Naive thymus-derived CD4-positive, alpha-beta T cell (primary cell): Measurements from ENCODE around the gene GRK5. TPM values are rescaled to one million over a fixed set of nuclear protein-coding genes. Genes with fewer than 3 reads are reported as not detected.

Experiments
- ATAC-seq: fragments of 150-1000 bp; cut with Tn5 transposase; 2 replicates; pipeline ENCODE4 v1.10.0; 2021; ENCODE audit warnings: mild to moderate bottlenecking, moderate library complexity
- CTCF ChIA-PET: fragments of 350-600 bp; sonication (Branson Sonifier 250); formaldehyde crosslinking; loops from one replicate; lab custom pipeline; 2021; ENCODE audit warnings: antibody characterized with exemption; lab: Charles Lee
- POLR2A ChIA-PET: fragments of 350-600 bp; sonication (Branson Sonifier 250); formaldehyde crosslinking; loops from one replicate; lab custom pipeline; 2021; ENCODE audit warnings: antibody characterized with exemption, inconsistent platforms; lab: Charles Lee
- DNase-seq, 9 donors: peaks; one replicate each; pipeline versions ENCODE4 v3.0.0 to v3.0.0-alpha.2; 2020 to 2022; ENCODE audit warnings: mixed read lengths in 1 of 9
- H3K27ac ChIP-seq: one replicate; pipeline ENCODE4 v1.7.0; 2013; ENCODE audit warnings: mild to moderate bottlenecking, low read depth, low read length, moderate library complexity
- H3K27me3 ChIP-seq, 2 donors: one replicate each; pipeline ENCODE4 v1.7.0; 2013; ENCODE audit warnings: low read length in 2 of 2, mild to moderate bottlenecking in 2 of 2, moderate library complexity in 2 of 2; ENCODE audit not compliant: control insufficient read depth in 2 of 2, insufficient read depth in 2 of 2
- H3K36me3 ChIP-seq, 3 experiments: 1 replicate in 2 of 3; 2 replicates in 1 of 3; pipeline ENCODE4 v1.7.0; 2013; ENCODE audit warnings: low read length in 3 of 3, mild to moderate bottlenecking in 3 of 3, moderate library complexity in 1 of 3; ENCODE audit not compliant: insufficient read depth in 3 of 3, control insufficient read depth in 2 of 3
- H3K4me1 ChIP-seq, 2 donors: one replicate each; pipeline ENCODE4 v1.7.0; 2013; ENCODE audit warnings: low read length in 2 of 2, mild to moderate bottlenecking in 2 of 2, moderate library complexity in 1 of 2; ENCODE audit not compliant: control insufficient read depth in 2 of 2, insufficient read depth in 2 of 2
- H3K4me3 ChIP-seq: 2 replicates; pipeline ENCODE4 v1.7.0; 2013; ENCODE audit warnings: mild to moderate bottlenecking, low read length
- H3K9me3 ChIP-seq, 3 experiments: 1 replicate in 2 of 3; 2 replicates in 1 of 3; pipeline ENCODE4 v1.7.0; 2013; ENCODE audit warnings: low read length in 3 of 3; ENCODE audit not compliant: control insufficient read depth in 2 of 3
- H3K27ac Mint-ChIP-seq, 9 donors: one replicate each; pipeline ENCODE4 v1.8.0; 2020 to 2022; ENCODE audit warnings: mixed read lengths in 9 of 9, mild to moderate bottlenecking in 8 of 9, moderate library complexity in 5 of 9, inconsistent platforms in 2 of 9
- H3K27me3 Mint-ChIP-seq, 5 donors: one replicate each; pipeline ENCODE4 v1.8.0; 2021 to 2022; ENCODE audit warnings: mixed read lengths in 5 of 5, mild to moderate bottlenecking in 1 of 5
- H3K36me3 Mint-ChIP-seq, 5 donors: one replicate each; pipeline ENCODE4 v1.8.0; 2020 to 2022; ENCODE audit warnings: mixed read lengths in 5 of 5, mild to moderate bottlenecking in 3 of 5, inconsistent platforms in 1 of 5
- H3K4me1 Mint-ChIP-seq, 7 donors: one replicate each; pipeline ENCODE4 v1.8.0; 2020 to 2022; ENCODE audit warnings: mixed read lengths in 7 of 7, mild to moderate bottlenecking in 3 of 7, inconsistent platforms in 1 of 7
- H3K4me3 Mint-ChIP-seq, 10 donors: one replicate each; pipeline ENCODE4 v1.8.0; 2020 to 2022; ENCODE audit warnings: mild to moderate bottlenecking in 10 of 10, mixed read lengths in 10 of 10, moderate library complexity in 6 of 10, inconsistent platforms in 2 of 10
- H3K9me3 Mint-ChIP-seq, 11 donors: one replicate each; pipeline ENCODE4 v1.8.0; 2020 to 2022; ENCODE audit warnings: mixed read lengths in 11 of 11, mild to moderate bottlenecking in 4 of 11, inconsistent platforms in 1 of 11, moderate library complexity in 1 of 11
- intact Hi-C, 2 donors: fragments of 100-400 bp; cut with micrococcal nuclease; formaldehyde crosslinking; loops; one replicate each; pipeline ENCODE4 v1.15.1; 2023
- polyA plus RNA-seq, 2 donors: library from polyadenylated mRNA; unstranded; fragments of 300-500 nt; fragmentation: Illumina TruSeq; gene quantifications; one replicate each; pipeline ENCODE4 v1.2.3, GENCODE V29; 2021
- total RNA-seq, 6 experiments: library from RNA in 5 of 6; stranded (reverse) in 5 of 6; gene quantifications; 1 replicate in 5 of 6; 2 replicates in 1 of 6; pipeline ENCODE4 v1.2.3 and lab custom pipeline; 2021 to 2026

The GRK5 gene
- total and polyA plus RNA-seq, 7 experiments from 2014 or later: 16.4 to 45.2 (median 30.3) TPM

DNA sequence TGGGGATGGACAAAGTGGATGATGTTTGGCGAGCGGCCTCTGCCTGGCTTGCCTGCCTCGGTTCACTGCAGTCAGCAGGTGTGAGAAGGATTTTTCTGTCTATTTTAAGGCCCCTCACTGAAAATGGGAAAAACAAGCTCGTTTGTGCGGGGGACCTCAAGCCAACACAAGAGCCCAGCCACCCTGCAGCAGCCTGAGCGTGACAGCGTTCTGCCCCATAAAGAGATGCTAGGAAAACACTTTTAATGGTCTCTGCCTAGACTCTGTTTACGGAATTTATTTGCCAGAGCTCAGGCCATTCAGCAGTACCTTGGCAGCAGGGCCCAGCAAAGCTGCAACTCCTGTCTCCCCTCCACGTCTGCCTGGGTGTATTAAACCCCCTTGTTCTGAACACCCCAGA lies 131.7 kb downstream of the GRK5 start:
- Histone ChIP-seq H3K9me3 (no peaks in the 10 kb centered on the region), H3K4me1 (no peaks in the 10 kb centered on the region), H3K4me3 (no peak overlapping the region), H3K27ac (no peak overlapping the region), H3K36me3 (peaks cover 0 to 14% (median 0%) of the 10 kb centered on the region in 3 experiments), H3K27me3 (no peaks in the 10 kb centered on the region)
- intact Hi-C loops: no loop called here
- POLR2A ChIA-PET: interaction anchor here (1.2 to 1.3 kb wide), 2 partner anchors 10 to 33 kb away, joined by 3 read pairs; no protein-coding TSS in a partner anchor
- H3K9me3 Mint-ChIP-seq: peaks cover 0 to 2% (median 0%) of the 10 kb centered on the region in 11 donors
- CTCF ChIA-PET: interaction anchor here (0.8 kb wide), 1 partner anchor 132 kb away, joined by 6 read pairs; the partner anchor contains the start of gene GRK5
- no peaks in the 10 kb centered on the region for H3K27me3 Mint-ChIP-seq
- H3K4me1 Mint-ChIP-seq: peaks cover 22 to 46% (median 30%) of the 10 kb centered on the region in 7 donors
- peaks cover 0 to 58% (median 34%) of the 10 kb centered on the region in 5 donors for H3K36me3 Mint-ChIP-seq
- no peak overlapping the region for H3K4me3 Mint-ChIP-seq
- H3K27ac Mint-ChIP-seq: no peak overlapping the region
- ATAC-seq: no peak
- no peak for DNase-seq

DNA sequence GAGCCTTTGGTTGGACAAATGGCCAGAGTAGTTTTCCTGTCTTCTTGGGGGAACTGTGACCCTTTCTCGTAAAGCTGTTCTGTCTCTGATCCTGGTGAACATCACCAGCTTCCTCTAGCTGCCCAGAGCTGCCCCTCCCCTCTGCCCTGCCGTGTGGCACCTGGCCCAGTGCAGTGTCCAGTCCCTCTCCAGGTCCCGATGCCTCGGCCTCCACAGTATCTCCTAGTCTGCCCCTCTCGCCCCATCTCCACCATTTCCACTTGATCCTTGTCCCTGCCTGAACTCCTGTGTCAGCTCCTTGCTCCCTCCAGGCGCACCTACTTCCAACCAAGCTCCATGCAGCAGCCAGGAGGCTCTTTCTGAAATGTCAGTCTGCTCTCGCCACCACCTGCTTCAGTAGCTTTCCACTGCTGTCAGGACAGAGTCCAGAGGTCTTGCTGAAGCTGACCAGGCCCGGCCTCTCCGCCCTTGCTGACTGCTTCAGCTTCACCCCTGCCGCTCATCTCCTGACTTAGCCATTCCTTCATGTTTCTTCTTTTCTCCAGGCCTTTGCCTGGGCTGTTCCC lies 133.6 kb downstream of the GRK5 start:
- H3K4me1 Mint-ChIP-seq: peaks cover 28 to 57% (median 42%) of the 10 kb centered on the region in 7 donors
- no peak for DNase-seq
- intact Hi-C loops: no loop called here
- H3K27ac ChIP-seq: no peak overlapping the region
- no peaks in the 10 kb centered on the region for H3K4me1 ChIP-seq
- H3K9me3 ChIP-seq: no peaks in the 10 kb centered on the region
- no peak overlapping the region for H3K4me3 ChIP-seq
- no peak overlapping the region for H3K4me3 Mint-ChIP-seq
- H3K9me3 Mint-ChIP-seq: peaks cover 0 to 2% (median 0%) of the 10 kb centered on the region in 11 donors
- H3K27me3 ChIP-seq: no peaks in the 10 kb centered on the region
- CTCF ChIA-PET: no interaction called here
- no peaks in the 10 kb centered on the region for H3K27me3 Mint-ChIP-seq
- POLR2A ChIA-PET: no interaction called here
- H3K27ac Mint-ChIP-seq: peak overlapping the region in 7 of 9 donors; percentile 22 to 87 (median 64)
- peaks cover 6 to 59% (median 39%) of the 10 kb centered on the region in 5 donors for H3K36me3 Mint-ChIP-seq
- H3K36me3 ChIP-seq: peaks cover 0 to 8% (median 0%) of the 10 kb centered on the region in 3 experiments
- no peak for ATAC-seq

DNA sequence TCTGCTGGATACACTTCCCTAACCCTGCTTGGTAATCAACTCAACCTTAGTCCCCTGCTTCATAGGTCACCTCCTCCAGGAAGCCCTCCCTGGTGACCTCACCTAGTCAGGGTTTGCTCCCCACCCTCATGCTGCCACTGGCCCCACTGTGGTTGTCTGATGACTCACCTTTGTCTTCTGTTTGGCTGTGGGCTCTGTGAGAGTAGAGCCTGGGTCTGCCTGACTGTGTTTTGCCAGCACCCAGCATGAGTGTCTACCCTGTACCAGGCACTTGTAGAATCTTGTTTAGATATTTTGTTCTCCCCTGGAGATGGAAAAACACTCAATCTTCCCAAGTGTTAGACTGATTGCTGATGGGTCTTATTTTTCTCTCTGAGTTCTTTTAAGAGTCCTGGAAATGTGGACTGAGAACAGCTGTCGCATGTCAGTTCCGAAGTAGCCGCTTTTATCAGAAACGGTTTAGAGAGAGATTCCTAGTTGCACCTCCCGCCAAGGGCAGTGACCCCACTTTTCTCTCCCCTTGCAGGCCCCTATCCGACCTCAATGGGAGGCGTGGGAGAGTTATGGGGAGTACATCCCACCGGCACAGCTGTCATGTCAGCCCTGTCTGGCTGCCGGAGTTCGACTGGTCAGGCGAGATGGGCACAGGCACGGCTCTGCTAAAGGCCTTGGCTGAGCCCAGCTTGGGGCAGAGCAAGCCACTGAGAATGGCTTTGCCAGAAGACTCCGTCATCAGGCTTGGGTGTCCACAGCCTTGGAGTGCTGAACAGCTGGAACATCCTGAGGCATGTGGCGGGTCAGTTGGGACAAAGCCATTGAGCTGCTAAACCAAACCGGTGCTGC lies 134.3 kb downstream of the GRK5 start:
- no peaks in the 10 kb centered on the region for H3K4me1 ChIP-seq
- H3K4me3 ChIP-seq: no peak overlapping the region
- peaks cover 0 to 5% (median 0%) of the 10 kb centered on the region in 3 experiments for H3K36me3 ChIP-seq
- ChIA-PET CTCF (no interaction called here), POLR2A (no interaction called here)
- Mint-ChIP-seq H3K27me3 (no peaks in the 10 kb centered on the region), H3K9me3 (peaks cover 0 to 2% (median 0%) of the 10 kb centered on the region in 11 donors), H3K27ac (peak overlapping the region in 5 of 9 donors; percentile 22 to 87 (median 64)), H3K36me3 (peaks cover 6 to 54% (median 34%) of the 10 kb centered on the region in 5 donors), H3K4me1 (peaks cover 27 to 59% (median 42%) of the 10 kb centered on the region in 7 donors), H3K4me3 (no peak overlapping the region)
- H3K27me3 ChIP-seq: no peaks in the 10 kb centered on the region
- DNase-seq: peak in 1 of 9 donors; percentile 38
- H3K27ac ChIP-seq: no peak overlapping the region
- peak; percentile 22 for ATAC-seq
- no peaks in the 10 kb centered on the region for H3K9me3 ChIP-seq
- intact Hi-C loops: no loop called here

DNA sequence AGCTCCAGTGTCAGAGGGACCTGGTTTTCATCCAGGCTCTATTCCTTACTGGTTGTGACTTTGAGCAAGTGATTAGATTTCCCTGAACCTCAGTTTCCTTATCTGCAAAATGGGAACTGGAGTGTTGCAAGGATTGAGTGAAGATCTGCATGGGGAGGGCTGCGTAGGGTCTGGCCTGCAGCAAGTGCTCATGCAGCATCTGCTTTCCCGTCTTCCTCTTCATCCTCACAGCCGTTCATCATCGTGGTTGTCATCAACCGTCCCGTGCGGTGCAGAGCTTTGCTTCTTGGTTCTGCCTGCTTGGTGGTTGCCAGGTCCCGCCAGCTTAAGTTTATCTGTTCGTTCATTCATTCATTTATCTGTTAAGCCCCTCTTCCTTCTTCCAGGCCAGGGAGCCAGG lies 135.0 kb downstream of the GRK5 start:
- peak overlapping the region in 3 of 9 donors; percentile 5 to 72 (median 32) for H3K27ac Mint-ChIP-seq
- DNase-seq (no peak), ATAC-seq (no peak)
- H3K4me1 Mint-ChIP-seq: peaks cover 24 to 61% (median 42%) of the 10 kb centered on the region in 7 donors
- Histone ChIP-seq H3K27ac (no peak overlapping the region), H3K4me3 (no peak overlapping the region), H3K4me1 (no peaks in the 10 kb centered on the region), H3K9me3 (no peaks in the 10 kb centered on the region), H3K27me3 (no peaks in the 10 kb centered on the region), H3K36me3 (no peaks in the 10 kb centered on the region)
- intact Hi-C loops: no loop called here
- H3K4me3 Mint-ChIP-seq: peak overlapping the region in 1 of 10 donors; percentile 65
- POLR2A ChIA-PET: no interaction called here
- no peaks in the 10 kb centered on the region for H3K27me3 Mint-ChIP-seq
- CTCF ChIA-PET: no interaction called here
- H3K36me3 Mint-ChIP-seq: peaks cover 10 to 52% (median 37%) of the 10 kb centered on the region in 5 donors
- H3K9me3 Mint-ChIP-seq: peaks cover 0 to 2% (median 0%) of the 10 kb centered on the region in 11 donors

DNA sequence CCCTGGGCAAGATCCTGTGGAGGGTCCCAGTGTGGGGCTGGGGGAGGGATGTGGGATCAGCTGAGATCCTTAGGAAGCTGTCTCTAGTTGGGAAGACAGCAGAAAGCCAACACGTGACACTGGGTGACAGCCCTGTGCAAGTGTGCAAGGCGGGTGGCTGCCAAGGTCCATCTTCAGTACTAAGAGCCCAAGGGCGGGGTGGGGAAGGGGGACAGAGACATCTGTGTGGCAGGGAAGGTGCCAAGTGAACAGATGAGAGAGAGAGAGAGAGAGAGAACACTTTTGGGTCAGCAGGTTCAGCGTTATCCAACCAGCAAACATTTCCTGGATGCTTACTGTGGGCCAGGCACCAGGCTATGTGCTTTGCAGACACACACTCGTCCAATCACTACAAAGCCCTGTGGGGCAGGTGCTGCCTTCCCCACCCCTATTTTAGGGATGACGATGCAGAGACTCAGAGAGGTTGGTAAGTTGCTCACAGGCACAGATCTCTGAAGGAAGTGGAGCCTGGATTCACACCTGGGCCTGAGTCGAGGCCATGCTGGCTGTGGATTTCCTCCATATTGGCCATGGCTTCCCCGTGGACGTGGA lies 135.7 kb downstream of the GRK5 start:
- POLR2A ChIA-PET: no interaction called here
- ATAC-seq (no peak), DNase-seq (no peak)
- H3K9me3 ChIP-seq: no peaks in the 10 kb centered on the region
- Mint-ChIP-seq H3K4me3 (no peak overlapping the region), H3K36me3 (peaks cover 11 to 53% (median 39%) of the 10 kb centered on the region in 5 donors), H3K4me1 (peaks cover 27 to 59% (median 42%) of the 10 kb centered on the region in 7 donors), H3K9me3 (peaks cover 0 to 2% (median 0%) of the 10 kb centered on the region in 11 donors), H3K27ac (peak overlapping the region in 3 of 9 donors; percentile 34 to 72 (median 49)), H3K27me3 (no peaks in the 10 kb centered on the region)
- CTCF ChIA-PET: no interaction called here
- intact Hi-C loops: no loop called here
- no peaks in the 10 kb centered on the region for H3K4me1 ChIP-seq
- H3K36me3 ChIP-seq: no peaks in the 10 kb centered on the region
- H3K4me3 ChIP-seq: no peak overlapping the region
- no peak overlapping the region for H3K27ac ChIP-seq
- H3K27me3 ChIP-seq: no peaks in the 10 kb centered on the region

DNA sequence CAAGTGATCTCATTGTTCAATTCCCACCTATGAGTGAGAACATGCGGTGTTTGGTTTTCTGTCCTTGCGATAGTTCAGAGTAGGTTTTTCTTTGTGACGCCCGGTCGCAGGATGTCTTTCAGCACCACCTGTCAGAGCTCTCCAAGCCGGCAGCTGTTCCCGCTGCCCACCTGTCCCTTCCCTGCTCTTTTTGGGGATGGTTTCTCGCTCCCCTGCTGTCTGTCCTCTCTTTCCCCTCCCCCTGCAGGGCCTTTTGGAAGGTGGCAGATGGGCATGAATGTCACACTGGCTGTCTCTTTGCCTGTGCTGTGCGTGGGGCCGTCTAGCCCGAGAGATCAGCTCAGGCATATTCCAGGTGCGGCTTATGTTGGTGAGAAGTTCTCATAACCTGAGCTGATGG lies 137.0 kb downstream of the GRK5 start:
- H3K27me3 ChIP-seq: no peaks in the 10 kb centered on the region

More for the DNA sequence above, 137.0 kb downstream of the GRK5 start:
- Mint-ChIP-seq H3K4me3 (peak overlapping the region in 3 of 10 donors; percentile 12 to 32 (median 27)), H3K27ac (peak overlapping the region in 3 of 9 donors; percentile 47 to 77 (median 68)), H3K27me3 (no peaks in the 10 kb centered on the region), H3K9me3 (peaks cover 0 to 3% (median 0%) of the 10 kb centered on the region in 11 donors), H3K4me1 (peaks cover 29 to 53% (median 37%) of the 10 kb centered on the region in 7 donors), H3K36me3 (peaks cover 15 to 60% (median 41%) of the 10 kb centered on the region in 5 donors)
- Histone ChIP-seq H3K9me3 (no peaks in the 10 kb centered on the region), H3K4me3 (no peak overlapping the region), H3K27ac (no peak overlapping the region), H3K36me3 (peaks cover 0 to 9% (median 0%) of the 10 kb centered on the region in 3 experiments), H3K4me1 (no peaks in the 10 kb centered on the region)
- CTCF ChIA-PET: interaction anchor here (0.6 kb wide), 1 partner anchor 202 kb away, joined by 3 read pairs; no protein-coding TSS in a partner anchor
- POLR2A ChIA-PET: no interaction called here
- ATAC-seq (no peak), DNase-seq (no peak)
- intact Hi-C loops: no loop called here
